K562 (cell line): Measurements from ENCODE around the gene TMEM156. TPM values are rescaled to one million over a fixed set of nuclear protein-coding genes. Genes with fewer than 3 reads are reported as not detected.

Source experiments
- DLX4 ChIP-seq: fragments of 250-450 bp; sonication (Bioruptor Pico); IDR thresholded peaks from 2 replicates; pipeline ENCODE4 v1.6.1; 2021; ENCODE audit warnings: mild to moderate bottlenecking
- HMG20A ChIP-seq: fragments of 450-650 bp; formaldehyde crosslinking; conservative IDR thresholded peaks from 2 replicates; pipeline ENCODE4 v1.4.0; 2020; ENCODE audit warnings: mild to moderate bottlenecking, mixed read lengths
- HMGXB4 ChIP-seq: sonication (generic); formaldehyde crosslinking; IDR thresholded peaks from 2 replicates; pipeline ENCODE4 v1.8.1; 2023; ENCODE audit warnings: mild to moderate bottlenecking, missing genetic modification reagents
- KDM5B ChIP-seq: fragments of 200-600 bp; sonication (generic); IDR thresholded peaks from 2 replicates; pipeline ENCODE4 v1.6.1; 2012; ENCODE audit warnings: low read depth, mild to moderate bottlenecking, moderate library complexity, low read length, control low read depth, inconsistent platforms; ENCODE audit not compliant: insufficient replicate concordance
- MED1 ChIP-seq: sonication (generic); formaldehyde crosslinking; IDR thresholded peaks from 2 replicates; pipeline ENCODE4 v1.8.1; 2023; ENCODE audit warnings: missing genetic modification reagents, borderline replicate concordance
- MLX ChIP-seq, 2 experiments: fragments of 450-650 bp in 1 of 2; sonication (generic) in 1 of 2; formaldehyde crosslinking; conservative IDR thresholded peaks; 2 replicates each; pipeline versions ENCODE4 v1.4.0 to v1.8.1; 2020 to 2022; ENCODE audit warnings: mild to moderate bottlenecking in 1 of 2, missing genetic modification reagents in 1 of 2
- RBM39 ChIP-seq: fragments of 200-400 bp; formaldehyde crosslinking; optimal IDR thresholded peaks from 2 replicates; pipeline ENCODE3; 2018; ENCODE audit warnings: low read depth, low read length
- SOX6 ChIP-seq: fragments of 450-650 bp; IDR thresholded peaks from 2 replicates; pipeline ENCODE4 v1.6.1; 2014; ENCODE audit warnings: mild to moderate bottlenecking
- THAP12 ChIP-seq: fragments of 250-450 bp; sonication (Bioruptor Pico); IDR thresholded peaks from 2 replicates; pipeline ENCODE4 v1.9.0; 2021; ENCODE audit warnings: mild to moderate bottlenecking, inconsistent platforms
- ZBTB26 ChIP-seq: fragments of 450-650 bp; formaldehyde crosslinking; IDR thresholded peaks from 2 replicates; pipeline ENCODE4 v1.4.0; 2022; ENCODE audit warnings: missing genetic modification characterization
- ZNF511 ChIP-seq: sonication (generic); formaldehyde crosslinking; IDR thresholded peaks from 2 replicates; pipeline ENCODE4 v1.8.0; 2022; ENCODE audit warnings: mild to moderate bottlenecking, missing genetic modification reagents
- ZNF644 ChIP-seq: fragments of 200-800 bp; sonication (Bioruptor generic); IDR thresholded peaks from 2 replicates; pipeline ENCODE4 v1.6.1; 2016; ENCODE audit warnings: low read depth, missing genetic modification characterization, missing compliant biosample characterization
- ZNF696 ChIP-seq: fragments of 250-450 bp; sonication (Bioruptor Pico); conservative IDR thresholded peaks from 2 replicates; pipeline ENCODE4 v1.4.0; 2020; ENCODE audit warnings: mild to moderate bottlenecking, moderate library complexity
- polyA plus RNA-seq, 8 experiments: library from polyadenylated mRNA; depleted of rRNA in 4 of 8; stranded (reverse) in 5 of 8; unstranded in 3 of 8; fragments of >200 nt; fragmentation: Nextera tagmentation in 2 of 8; fragmentation: Illumina TruSeq in 1 of 8; extraction: Ambion mirVana in 2 of 8; extraction: Trizol in 1 of 8; gene quantifications; 2 replicates each; pipeline versions ENCODE4 v1.2.1 to v1.2.3, GENCODE V29; 2011 to 2014; ENCODE audit warnings: inconsistent platforms in 1 of 8, missing spikeins in 1 of 8
- total RNA-seq, 7 experiments: library from RNA; depleted of rRNA in 6 of 7; stranded (reverse); fragments of >200 nt in 6 of 7; fragmentation: Illumina TruSeq in 2 of 7; extraction: Trizol in 2 of 7; gene quantifications; 2 replicates each; pipeline versions ENCODE4 v1.2.1 to v1.2.3, GENCODE V29; 2011 to 2021; ENCODE audit warnings: low replicate concordance in 1 of 7

Gene TMEM156
- total and polyA plus RNA-seq, 9 of the 15 experiments (the other 6 are each of a cell fraction or from before 2014, with no cell fraction given) = 3.5 to 9.6 (median 6.4) TPM

- TF ChIP-seq MLX (CRISPR knock-in tag; conservative IDR thresholded peaks at IDR 0.05) = no peak
- no peak for TF ChIP-seq MED1 (CRISPR knock-in tag)
- no peak for TF ChIP-seq ZNF644
- no peak for TF ChIP-seq ZBTB26
- no peak for TF ChIP-seq ZNF696 (CRISPR knock-in tag)
- TF ChIP-seq RBM39 = no peak
- no peak for TF ChIP-seq HMG20A (CRISPR knock-in tag)
- TF ChIP-seq DLX4 (CRISPR knock-in tag) = no peak
- no peak for TF ChIP-seq SOX6
- 0 out of 2 replicates have a peak, but pooled peaks have one; percentile 41 for TF ChIP-seq HMGXB4 (CRISPR knock-in tag)
- peak; percentile 19 for TF ChIP-seq KDM5B
- no peak for TF ChIP-seq THAP12 (CRISPR knock-in tag)
- no peak for TF ChIP-seq ZNF511 (CRISPR knock-in tag)
These were observed 13.0 kb upstream of the TMEM156 start (continued) for GRCh38 chr4:39044956-39045826.
